HepG2 (cell line): ENCODE measurements around the gene SEPTIN5. TPM values are rescaled to one million over a fixed set of nuclear protein-coding genes. Genes with fewer than 3 reads are reported as not detected.

Source experiments
- ATAC-seq: fragments of 200-7000 bp; cut with Tn5 transposase; 3 replicates; pipeline ENCODE4 v1.9.1; 2020; ENCODE audit warnings: mild to moderate bottlenecking, moderate library complexity
- BruUV-seq: library from RNA; stranded (reverse); fragments of 400-500 nt; replicated peaks from 2 replicates; lab custom pipeline; 2021; lab: Mats Ljungman, UMichigan
- CTCF ChIA-PET: fragments of 300-600 bp; formaldehyde crosslinking; extraction: SDS; loops from one replicate; lab custom pipeline; 2021; ENCODE audit warnings: low total read pairs, inconsistent platforms, low intra/inter-chr PET ratio; lab: Yijun Ruan, JAX
- POLR2A ChIA-PET: fragments of 350-600 bp; sonication (Branson Sonifier 250); formaldehyde crosslinking; loops from one replicate; lab custom pipeline; 2020; ENCODE audit warnings: antibody characterized with exemption, inconsistent platforms; lab: Yijun Ruan, JAX
- DNase-seq: peaks from one replicate; pipeline ENCODE4 v3.0.0-alpha.2; 2015; ENCODE audit warnings: low spot score
- FAIRE-seq: peaks from 3 replicates; lab custom pipeline; 2011; peaks lifted over from hg19 to GRCh38; lab: Jason Lieb, UNC
- H2AFZ ChIP-seq: one replicate; pipeline ENCODE4 v1.6.1; 2011; ENCODE audit warnings: low read length, inconsistent platforms
- H3K27ac ChIP-seq: fragments of 300-600 bp; 3 replicates; pipeline ENCODE4 v1.8.0; 2011; ENCODE audit warnings: mixed run types, mild to moderate bottlenecking, mixed read lengths, low read length, inconsistent platforms; ENCODE audit not compliant: insufficient read depth; ENCODE audit errors: extremely low read length
- H3K27me3 ChIP-seq, 2 experiments: fragments of 200-600 bp in 1 of 2; 2 replicates in 1 of 2; 3 replicates in 1 of 2; pipeline versions ENCODE4 v1.6.0 to v1.8.0; 2011; ENCODE audit warnings: low read length in 2 of 2, mild to moderate bottlenecking in 2 of 2, moderate library complexity in 2 of 2, inconsistent platforms in 1 of 2; ENCODE audit not compliant: insufficient read depth in 2 of 2, control insufficient read depth in 1 of 2
- H3K36me3 ChIP-seq, 2 experiments: fragments of 200-600 bp in 1 of 2; replicated peaks in 1 of 2; 2 replicates in 1 of 2; 3 replicates in 1 of 2; pipeline versions ENCODE4 v1.5.1 to v1.8.0; 2011; ENCODE audit warnings: low read length in 2 of 2, inconsistent platforms in 1 of 2; ENCODE audit not compliant: insufficient read depth in 2 of 2, control insufficient read depth in 1 of 2
- H3K4me1 ChIP-seq: 2 replicates; pipeline ENCODE4 v1.5.1; 2012; ENCODE audit warnings: low read length, inconsistent platforms; ENCODE audit not compliant: insufficient read depth
- H3K4me2 ChIP-seq: 2 replicates; pipeline ENCODE4 v1.6.0; 2011; ENCODE audit warnings: low read depth, low read length, inconsistent platforms
- H3K4me3 ChIP-seq, 3 experiments: fragments of 200-600 bp in 1 of 3; sonication (generic), shearing (Covaris generic) in 1 of 3; replicated peaks in 1 of 3; 2 replicates each; pipeline ENCODE4 v1.5.1; 2011 to 2016; ENCODE audit warnings: low read length in 3 of 3, inconsistent platforms in 2 of 3, low read depth in 2 of 3, mild to moderate bottlenecking in 2 of 3, control low read depth in 1 of 3, mixed read lengths in 1 of 3; ENCODE audit not compliant: insufficient read depth in 1 of 3
- H3K79me2 ChIP-seq: one replicate; pipeline ENCODE4 v1.6.1; 2011; ENCODE audit warnings: low read length, inconsistent platforms; ENCODE audit not compliant: insufficient read depth
- H3K9ac ChIP-seq: 2 replicates; pipeline ENCODE4 v1.6.0; 2011; ENCODE audit warnings: mild to moderate bottlenecking, low read depth, low read length, inconsistent platforms; ENCODE audit not compliant: insufficient read depth
- H3K9me3 ChIP-seq: 2 replicates; pipeline ENCODE4 v1.5.1; 2012; ENCODE audit warnings: mild to moderate bottlenecking, low read length
- H4K20me1 ChIP-seq: 2 replicates; pipeline ENCODE4 v1.6.0; 2011; ENCODE audit warnings: inconsistent platforms, mild to moderate bottlenecking, low read length, moderate library complexity; ENCODE audit not compliant: insufficient read depth
- AHDC1 ChIP-seq: sonication (generic); formaldehyde crosslinking; IDR thresholded peaks from 2 replicates; pipeline ENCODE4 v1.5.1; 2020; ENCODE audit warnings: mild to moderate bottlenecking, missing genetic modification reagents, borderline replicate concordance
- KLF16 ChIP-seq, 2 experiments: sonication (generic) in 1 of 2; formaldehyde crosslinking in 1 of 2; IDR thresholded peaks; 2 replicates each; pipeline versions ENCODE4 v1.6.1 to v1.8.0; 2016 to 2023; ENCODE audit warnings: missing genetic modification reagents in 2 of 2, missing compliant biosample characterization in 1 of 2
- MATR3 ChIP-seq: sonication (generic); formaldehyde crosslinking; IDR thresholded peaks from 2 replicates; pipeline ENCODE4 v1.4.0; 2020; ENCODE audit warnings: missing genetic modification reagents
- MED1 ChIP-seq: sonication (generic); formaldehyde crosslinking; IDR thresholded peaks from 2 replicates; pipeline ENCODE4 v1.4.0; 2020; ENCODE audit warnings: missing genetic modification reagents
- MTA1 ChIP-seq: sonication (generic); formaldehyde crosslinking; IDR thresholded peaks from 2 replicates; pipeline ENCODE4 v1.4.0; 2020; ENCODE audit warnings: missing genetic modification reagents, mild to moderate bottlenecking, borderline replicate concordance
- PHB2 ChIP-seq: fragments of 450-650 bp; IDR thresholded peaks from 2 replicates; pipeline ENCODE4 v1.6.1; 2018; ENCODE audit not compliant: partially characterized antibody
- SNAI1 ChIP-seq: sonication (generic); formaldehyde crosslinking; IDR thresholded peaks from 2 replicates; pipeline ENCODE4 v1.5.0; 2020; ENCODE audit warnings: mild to moderate bottlenecking, missing genetic modification reagents, borderline replicate concordance
- SRY ChIP-seq: sonication (generic); formaldehyde crosslinking; IDR thresholded peaks from 2 replicates; pipeline ENCODE4 v1.8.0; 2022; ENCODE audit warnings: mild to moderate bottlenecking, missing genetic modification reagents
- ZNF354B ChIP-seq: sonication (generic); formaldehyde crosslinking; IDR thresholded peaks from 2 replicates; pipeline ENCODE4 v1.8.0; 2022; ENCODE audit warnings: mild to moderate bottlenecking, missing genetic modification reagents
- WGBS: methylation state at CpG from one replicate; pipeline ENCODE4 v1.1.6; 2017; ENCODE audit warnings: low lambda C conversion rate; 5-methylcytosine and 5-hydroxymethylcytosine counted together
- in situ Hi-C: cut with HindIII; loops from 2 replicates; pipeline ENCODE4 v1.10.0; 2017; ENCODE audit warnings: low pct_unique_long_range_greater_than_20kb; ENCODE audit not compliant: extremely low pct_ligation_motif_present
- intact Hi-C: fragments of 100-400 bp; cut with micrococcal nuclease; formaldehyde crosslinking; loops from one replicate; pipeline ENCODE4 v1.10.0; 2022; ENCODE audit not compliant: unreplicated experiment
- polyA plus RNA-seq, 8 experiments: library from polyadenylated mRNA; depleted of rRNA in 3 of 8; stranded (reverse) in 7 of 8; unstranded in 1 of 8; fragments of >200 nt; fragmentation: Illumina TruSeq in 4 of 8; extraction: Trizol in 4 of 8; gene quantifications; 2 replicates each; pipeline versions ENCODE4 v1.2.1 to v1.2.3, GENCODE V29; 2011 to 2016; ENCODE audit warnings: low read depth in 4 of 8, missing spikeins in 1 of 8, mixed read lengths in 1 of 8; ENCODE audit not compliant: insufficient read depth in 1 of 8
- total RNA-seq, 5 experiments: library from RNA; depleted of rRNA; stranded (reverse); fragments of >200 nt; fragmentation: Illumina TruSeq; extraction: Trizol; gene quantifications; 2 replicates each; pipeline ENCODE4 v1.2.3, GENCODE V29; 2016; ENCODE audit warnings: low read depth in 1 of 5
- TF ChIP-seq, protein P1 (sequence below): sonication (generic); formaldehyde crosslinking; IDR thresholded peaks from 2 replicates; pipeline ENCODE4 v1.8.1; 2023; ENCODE audit warnings: mild to moderate bottlenecking, missing genetic modification reagents
- TF ChIP-seq, protein P2 (sequence below): sonication (generic); formaldehyde crosslinking; IDR thresholded peaks from 2 replicates; pipeline ENCODE4 v1.5.0; 2020; ENCODE audit warnings: missing genetic modification reagents
- TF ChIP-seq, protein P3 (sequence below): sonication (generic); formaldehyde crosslinking; IDR thresholded peaks from 2 replicates; pipeline ENCODE4 v1.5.0; 2020; ENCODE audit warnings: missing genetic modification reagents

Gene SEPTIN5
- total and polyA plus RNA-seq, 2 of the 13 experiments (the other 11 are each of a cell fraction or from before 2014, with no cell fraction given), result 0.33 TPM; not detected in 1

DNA sequence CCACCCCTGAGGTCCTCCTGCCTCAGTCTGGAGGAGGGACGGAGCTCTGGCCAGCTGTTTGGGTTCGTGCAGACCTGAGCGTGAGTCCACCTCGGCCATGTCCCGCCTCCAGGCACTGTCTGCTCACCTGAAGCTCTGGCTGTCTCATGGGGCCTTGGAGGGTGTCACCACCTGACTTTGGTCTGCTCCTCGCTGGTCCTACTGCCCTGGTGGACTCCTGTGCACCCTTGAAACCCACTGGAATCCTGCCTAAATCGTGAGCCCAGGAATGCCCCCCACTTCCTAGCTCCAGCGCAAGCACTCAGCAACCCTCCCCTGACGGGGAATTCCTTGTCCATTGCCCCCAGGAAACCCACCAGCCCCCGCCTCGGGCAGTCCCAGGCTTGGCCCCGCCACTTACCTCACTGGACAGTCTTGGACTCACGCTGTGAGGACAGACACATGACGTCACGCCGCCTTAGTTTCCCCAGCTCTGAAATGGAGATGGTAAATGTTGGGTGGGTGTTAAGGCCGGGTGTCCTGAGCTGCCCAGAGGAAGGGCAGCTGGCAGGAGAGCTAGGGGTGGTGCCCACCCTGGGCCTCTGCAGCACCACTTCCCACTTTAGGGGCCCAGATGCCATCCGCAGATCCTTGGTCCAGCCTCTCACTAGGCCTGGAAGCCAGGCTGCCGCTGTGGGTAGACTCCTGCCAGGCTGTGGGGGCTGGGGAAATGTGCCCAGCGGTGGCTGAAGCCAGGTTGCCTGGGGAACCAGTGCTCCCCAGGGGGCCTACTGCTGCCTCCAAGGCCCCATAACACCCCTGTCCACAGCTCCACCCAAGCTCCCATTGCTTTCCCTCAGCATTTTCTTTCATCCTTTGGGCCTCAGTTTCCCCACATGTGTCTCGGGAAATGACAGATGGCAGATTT lies 28.1 kb downstream of the SEPTIN5 start (continued):
- no peak for TF ChIP-seq MED1 (CRISPR knock-in tag)
- TF ChIP-seq, protein P1, sequence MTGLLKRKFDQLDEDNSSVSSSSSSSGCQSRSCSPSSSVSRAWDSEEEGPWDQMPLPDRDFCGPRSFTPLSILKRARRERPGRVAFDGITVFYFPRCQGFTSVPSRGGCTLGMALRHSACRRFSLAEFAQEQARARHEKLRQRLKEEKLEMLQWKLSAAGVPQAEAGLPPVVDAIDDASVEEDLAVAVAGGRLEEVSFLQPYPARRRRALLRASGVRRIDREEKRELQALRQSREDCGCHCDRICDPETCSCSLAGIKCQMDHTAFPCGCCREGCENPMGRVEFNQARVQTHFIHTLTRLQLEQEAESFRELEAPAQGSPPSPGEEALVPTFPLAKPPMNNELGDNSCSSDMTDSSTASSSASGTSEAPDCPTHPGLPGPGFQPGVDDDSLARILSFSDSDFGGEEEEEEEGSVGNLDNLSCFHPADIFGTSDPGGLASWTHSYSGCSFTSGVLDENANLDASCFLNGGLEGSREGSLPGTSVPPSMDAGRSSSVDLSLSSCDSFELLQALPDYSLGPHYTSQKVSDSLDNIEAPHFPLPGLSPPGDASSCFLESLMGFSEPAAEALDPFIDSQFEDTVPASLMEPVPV, result no peak
- no peak for TF ChIP-seq MTA1 (CRISPR knock-in tag)
- no peak for TF ChIP-seq SRY (CRISPR knock-in tag)
- TF ChIP-seq ZNF354B (CRISPR knock-in tag), result no peak
- no peak for TF ChIP-seq KLF16 (CRISPR knock-in tag; IDR thresholded peaks at IDR 0.05)
- no peak for TF ChIP-seq MATR3 (CRISPR knock-in tag)

DNA sequence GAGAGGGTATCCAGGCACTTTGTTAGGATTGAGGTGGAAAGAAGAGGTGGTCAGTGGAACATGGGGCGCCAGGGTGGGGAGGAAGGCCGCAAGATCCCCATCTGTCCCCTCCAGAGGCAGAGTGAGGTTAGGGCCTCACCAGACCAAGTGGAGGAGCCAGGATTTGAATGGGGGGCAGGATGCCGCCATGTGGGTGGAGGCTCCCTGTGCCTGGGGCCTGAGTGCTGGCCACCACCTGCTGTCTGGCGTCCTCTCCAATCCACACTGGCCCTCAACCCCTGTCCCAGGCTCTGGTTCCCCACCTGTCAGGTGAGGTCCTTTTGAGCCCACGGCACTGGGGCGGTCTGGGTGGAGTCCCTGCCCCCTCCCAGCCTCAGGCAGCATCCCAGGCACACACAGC lies 28.8 kb downstream of the SEPTIN5 start:
- no peak overlapping the region for H3K4me3 ChIP-seq
- no peak overlapping the region for H3K9ac ChIP-seq
- FAIRE-seq (no peak), DNase-seq (no peak), ATAC-seq (no peak)
- no TSS peak for BruUV-seq
- intact Hi-C loops, result no loop called here
- no peaks in the 10 kb centered on the region for H3K36me3 ChIP-seq
- H3K27ac ChIP-seq, result no peak overlapping the region
- no peak overlapping the region for H2AFZ ChIP-seq
- in situ Hi-C loops, result no loop called here
- POLR2A ChIA-PET, result no interaction called here
- TF ChIP-seq AHDC1 (CRISPR knock-in tag) (no peak), PHB2 (no peak), SNAI1 (CRISPR knock-in tag) (no peak)
- TF ChIP-seq, protein P2, sequence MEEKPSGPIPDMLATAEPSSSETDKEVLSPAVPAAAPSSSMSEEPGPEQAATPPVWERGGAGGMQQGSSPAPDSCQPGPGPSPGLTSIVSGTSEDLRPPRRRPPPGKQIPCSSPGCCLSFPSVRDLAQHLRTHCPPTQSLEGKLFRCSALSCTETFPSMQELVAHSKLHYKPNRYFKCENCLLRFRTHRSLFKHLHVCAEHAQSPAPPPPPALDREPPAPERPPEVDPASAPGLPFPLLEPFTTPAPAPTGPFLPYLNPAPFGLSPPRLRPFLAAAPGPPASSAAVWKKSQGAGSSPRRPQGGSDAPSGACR, result no peak
- TF ChIP-seq, protein P3, sequence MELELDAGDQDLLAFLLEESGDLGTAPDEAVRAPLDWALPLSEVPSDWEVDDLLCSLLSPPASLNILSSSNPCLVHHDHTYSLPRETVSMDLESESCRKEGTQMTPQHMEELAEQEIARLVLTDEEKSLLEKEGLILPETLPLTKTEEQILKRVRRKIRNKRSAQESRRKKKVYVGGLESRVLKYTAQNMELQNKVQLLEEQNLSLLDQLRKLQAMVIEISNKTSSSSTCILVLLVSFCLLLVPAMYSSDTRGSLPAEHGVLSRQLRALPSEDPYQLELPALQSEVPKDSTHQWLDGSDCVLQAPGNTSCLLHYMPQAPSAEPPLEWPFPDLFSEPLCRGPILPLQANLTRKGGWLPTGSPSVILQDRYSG (CRISPR knock-in tag), result no peak
- H4K20me1 ChIP-seq, result no peaks in the 10 kb centered on the region
- CTCF ChIA-PET, result no interaction called here
- H3K27me3 ChIP-seq, result peaks cover 13 to 85% of the 10 kb centered on the region in 2 experiments
- H3K9me3 ChIP-seq, result no peaks in the 10 kb centered on the region
- no peaks in the 10 kb centered on the region for H3K79me2 ChIP-seq
- peaks cover 3% of the 10 kb centered on the region; the same call in 1 of the 2 replicates for H3K4me1 ChIP-seq
- H3K4me2 ChIP-seq, result no peak overlapping the region
- WGBS, result 82% methylated on average over 2 of the region's 6 CpGs
